GM19025 (cell line): ENCODE results near the gene NEK2.
"Not testable (repeated sequence)": the region's sequence is repeated elsewhere in the genome, so short reads cannot be mapped to it uniquely, and the experiment has no call there.

Source experiments
- ATAC-seq: cut with Tn5 transposase; IDR thresholded peaks from one replicate; pipeline ENCODE4 v1.9.1; 2021; ENCODE audit warnings: mild to moderate bottlenecking, low read depth, moderate library complexity; ENCODE audit not compliant: unreplicated experiment

Gene NEK2

GRCh38 chr1:211634461-211634860 is 41.0 kb downstream of the NEK2 start:
- ATAC-seq = no peak

GRCh38 chr1:211633524-211633846 is 41.9 kb downstream of the NEK2 start:
- no peak for ATAC-seq

GRCh38 chr1:211632808-211633523 is 42.5 kb downstream of the NEK2 start:
- no peak for ATAC-seq

GRCh38 chr1:211632117-211632807 is 43.2 kb downstream of the NEK2 start:
- no peak for ATAC-seq

- ATAC-seq = no peak
These were observed 44.3 kb downstream of the NEK2 start for GRCh38 chr1:211631168-211631567.

GRCh38 chr1:211630236-211631081 is 45.0 kb downstream of the NEK2 start:
- no peak for ATAC-seq

- no peak for ATAC-seq
These were observed 47.0 kb downstream of the NEK2 start for GRCh38 chr1:211628417-211628816.

GRCh38 chr1:211627259-211627658 is 48.2 kb downstream of the NEK2 start:
- ATAC-seq = no peak

- not testable (repeated sequence) for ATAC-seq
These were observed 49.6 kb downstream of the NEK2 start for GRCh38 chr1:211625866-211626265.

- no peak for ATAC-seq
These were observed 50.4 kb downstream of the NEK2 start for GRCh38 chr1:211625040-211625439.

GRCh38 chr1:211623515-211623914 is 51.9 kb downstream of the NEK2 start:
- ATAC-seq = no peak

- ATAC-seq = no peak
These were observed 53.8 kb downstream of the NEK2 start for GRCh38 chr1:211621447-211622198.

- ATAC-seq = no peak
These were observed 55.3 kb downstream of the NEK2 start for GRCh38 chr1:211620097-211620496.

- no peak for ATAC-seq
These were observed 56.1 kb downstream of the NEK2 start for GRCh38 chr1:211619033-211619996.

GRCh38 chr1:211616965-211617297 is 58.5 kb downstream of the NEK2 start:
- ATAC-seq = no peak

GRCh38 chr1:211616231-211616964 is 59.0 kb downstream of the NEK2 start:
- ATAC-seq = no peak

- ATAC-seq = no peak
These were observed 60.8 kb downstream of the NEK2 start for GRCh38 chr1:211614615-211615014.

GRCh38 chr1:211613951-211614350 is 61.5 kb downstream of the NEK2 start:
- no peak for ATAC-seq
